Hepatocyte (in vitro differentiated cells): ENCODE results near the gene CNP.

Experiments used
- EZH2 ChIP-seq: fragments of 200-600 bp; sonication (generic); IDR thresholded peaks from 2 replicates; pipeline ENCODE4 v1.6.1; 2016; ENCODE audit warnings: antibody characterized with exemption, mild to moderate bottlenecking, borderline replicate concordance
- EZH2phosphoT487 ChIP-seq: fragments of 200-600 bp; sonication (generic); IDR thresholded peaks from one replicate; pipeline ENCODE4 v1.6.1; 2018; ENCODE audit warnings: antibody characterized with exemption, mild to moderate bottlenecking, low read depth, moderate library complexity; ENCODE audit not compliant: unreplicated experiment, severe bottlenecking
- TF ChIP-seq, protein P1 (sequence below): fragments of 200-600 bp; sonication (generic); IDR thresholded peaks from 2 replicates; pipeline ENCODE4 v1.5.1; 2016; ENCODE audit warnings: antibody characterized with exemption, mild to moderate bottlenecking; ENCODE audit not compliant: poor library complexity

DNA sequence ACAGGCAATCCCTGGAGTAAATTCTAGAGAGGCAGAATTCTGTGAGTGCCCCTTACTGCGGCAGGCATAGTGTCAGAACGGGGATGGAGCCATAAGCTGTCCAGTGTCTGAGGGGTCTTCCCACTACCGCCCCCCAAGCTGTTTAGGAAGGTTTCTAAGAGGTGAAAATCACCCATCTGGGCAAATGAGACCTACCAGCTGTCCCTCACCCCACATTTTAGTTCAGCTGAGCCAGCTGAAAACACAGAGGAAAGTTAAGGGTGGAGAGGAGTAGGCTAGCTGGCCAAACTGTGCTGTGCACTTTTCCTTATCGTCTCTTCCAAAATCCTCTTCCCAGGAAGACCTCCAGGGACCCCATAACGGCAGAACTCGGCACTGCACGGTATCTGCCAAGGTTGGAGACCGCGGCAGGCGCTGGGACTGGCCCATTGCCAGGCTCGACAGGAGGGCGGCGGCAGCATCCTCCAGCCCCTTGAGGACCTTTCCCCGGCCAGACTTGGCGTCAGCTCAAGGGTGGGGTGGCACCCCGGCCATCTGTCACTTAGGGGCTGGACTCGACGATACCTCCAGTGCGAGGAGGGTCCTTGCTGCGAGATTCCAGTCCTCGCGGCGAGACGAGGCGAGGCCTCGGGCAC is 48.8 kb upstream of the CNP start:
- TF ChIP-seq, protein P1, sequence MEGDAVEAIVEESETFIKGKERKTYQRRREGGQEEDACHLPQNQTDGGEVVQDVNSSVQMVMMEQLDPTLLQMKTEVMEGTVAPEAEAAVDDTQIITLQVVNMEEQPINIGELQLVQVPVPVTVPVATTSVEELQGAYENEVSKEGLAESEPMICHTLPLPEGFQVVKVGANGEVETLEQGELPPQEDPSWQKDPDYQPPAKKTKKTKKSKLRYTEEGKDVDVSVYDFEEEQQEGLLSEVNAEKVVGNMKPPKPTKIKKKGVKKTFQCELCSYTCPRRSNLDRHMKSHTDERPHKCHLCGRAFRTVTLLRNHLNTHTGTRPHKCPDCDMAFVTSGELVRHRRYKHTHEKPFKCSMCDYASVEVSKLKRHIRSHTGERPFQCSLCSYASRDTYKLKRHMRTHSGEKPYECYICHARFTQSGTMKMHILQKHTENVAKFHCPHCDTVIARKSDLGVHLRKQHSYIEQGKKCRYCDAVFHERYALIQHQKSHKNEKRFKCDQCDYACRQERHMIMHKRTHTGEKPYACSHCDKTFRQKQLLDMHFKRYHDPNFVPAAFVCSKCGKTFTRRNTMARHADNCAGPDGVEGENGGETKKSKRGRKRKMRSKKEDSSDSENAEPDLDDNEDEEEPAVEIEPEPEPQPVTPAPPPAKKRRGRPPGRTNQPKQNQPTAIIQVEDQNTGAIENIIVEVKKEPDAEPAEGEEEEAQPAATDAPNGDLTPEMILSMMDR, result no peak
- TF ChIP-seq EZH2 (no peak), EZH2phosphoT487 (no peak)
